H9 (cell line): Measurements from ENCODE around the gene ARHGEF12. TPM values are rescaled to one million over a fixed set of nuclear protein-coding genes. Genes with fewer than 3 reads are reported as not detected.

ENCODE experiments used
- DNase-seq: peaks from one replicate; pipeline ENCODE4 v3.0.0-alpha.2; 2017
- H2AFZ ChIP-seq: one replicate; pipeline ENCODE4 v1.6.1; 2013; ENCODE audit warnings: mild to moderate bottlenecking, low read length, control low read depth, moderate library complexity
- H2AK5ac ChIP-seq: 2 replicates; pipeline ENCODE4 v1.6.1; 2013; ENCODE audit warnings: low read length, control low read depth, mixed read lengths; ENCODE audit not compliant: insufficient read length
- H2BK120ac ChIP-seq: one replicate; pipeline ENCODE4 v1.6.1; 2013; ENCODE audit warnings: low read depth, mild to moderate bottlenecking, low read length, control low read depth, inconsistent platforms; ENCODE audit not compliant: poor library complexity, severe bottlenecking
- H2BK12ac ChIP-seq: 2 replicates; pipeline ENCODE4 v1.6.1; 2013; ENCODE audit warnings: low read length, control low read depth, mixed read lengths, low read depth; ENCODE audit not compliant: insufficient read length
- H2BK15ac ChIP-seq: 2 replicates; pipeline ENCODE4 v1.6.1; 2013; ENCODE audit warnings: low read depth, low read length, control low read depth
- H2BK20ac ChIP-seq: one replicate; pipeline ENCODE4 v1.6.1; 2013; ENCODE audit warnings: low read depth, mild to moderate bottlenecking, low read length, control low read depth, inconsistent platforms; ENCODE audit not compliant: poor library complexity, severe bottlenecking
- H2BK5ac ChIP-seq: 2 replicates; pipeline ENCODE4 v1.6.1; 2013; ENCODE audit warnings: low read length, control low read depth, mixed read lengths; ENCODE audit not compliant: insufficient read length
- H3K14ac ChIP-seq: 2 replicates; pipeline ENCODE4 v1.6.1; 2013; ENCODE audit warnings: low read length, control low read depth; ENCODE audit not compliant: insufficient read depth
- H3K18ac ChIP-seq: 2 replicates; pipeline ENCODE4 v1.6.1; 2013; ENCODE audit warnings: low read depth, mild to moderate bottlenecking, mixed read lengths, low read length, control low read depth; ENCODE audit not compliant: insufficient read length
- H3K23ac ChIP-seq: 2 replicates; pipeline ENCODE4 v1.6.1; 2013; ENCODE audit warnings: low read length, control low read depth, mixed read lengths, low read depth; ENCODE audit not compliant: insufficient read length
- H3K23me2 ChIP-seq: 2 replicates; pipeline ENCODE4 v1.6.1; 2013; ENCODE audit warnings: low read depth, mild to moderate bottlenecking, mixed read lengths, low read length, control low read depth; ENCODE audit not compliant: insufficient read length, poor library complexity, severe bottlenecking
- H3K27ac ChIP-seq: 2 replicates; pipeline ENCODE4 v1.5.1; 2013; ENCODE audit warnings: low read length, control low read depth, mixed read lengths, low read depth; ENCODE audit not compliant: insufficient read length
- H3K27me3 ChIP-seq: 2 replicates; pipeline ENCODE4 v1.6.1; 2013; ENCODE audit warnings: low read length, control low read depth, inconsistent platforms; ENCODE audit not compliant: insufficient read depth
- H3K4ac ChIP-seq: 2 replicates; pipeline ENCODE4 v1.6.1; 2013; ENCODE audit warnings: low read depth, mild to moderate bottlenecking, control low read depth, inconsistent platforms, low read length, moderate library complexity
- H3K4me1 ChIP-seq: 2 replicates; pipeline ENCODE4 v1.6.1; 2013; ENCODE audit warnings: low read length, control low read depth, inconsistent platforms; ENCODE audit not compliant: insufficient read depth
- H3K4me2 ChIP-seq: 2 replicates; pipeline ENCODE4 v1.6.1; 2013; ENCODE audit warnings: low read length, control low read depth, mixed read lengths; ENCODE audit not compliant: insufficient read length, insufficient read depth
- H3K56ac ChIP-seq: 2 replicates; pipeline ENCODE4 v1.6.1; 2013; ENCODE audit warnings: low read depth, mild to moderate bottlenecking, mixed read lengths, low read length, control low read depth; ENCODE audit not compliant: insufficient read length
- H3K79me1 ChIP-seq: 2 replicates; pipeline ENCODE4 v1.6.1; 2013; ENCODE audit warnings: low read depth, mild to moderate bottlenecking, moderate library complexity, low read length, control low read depth, inconsistent platforms; ENCODE audit not compliant: insufficient read depth, poor library complexity, severe bottlenecking
- H3K79me2 ChIP-seq: 2 replicates; pipeline ENCODE4 v1.6.1; 2013; ENCODE audit warnings: low read length, control low read depth, inconsistent platforms; ENCODE audit not compliant: insufficient read depth
- H3K9ac ChIP-seq: 2 replicates; pipeline ENCODE4 v1.6.1; 2013; ENCODE audit warnings: low read length, control low read depth, mixed read lengths; ENCODE audit not compliant: insufficient read length; ENCODE audit errors: extremely low read depth
- H3K9me3 ChIP-seq: one replicate; pipeline ENCODE4 v1.6.1; 2013; ENCODE audit warnings: low read depth, low read length, inconsistent platforms; ENCODE audit not compliant: control insufficient read depth
- H3T11ph ChIP-seq: one replicate; pipeline ENCODE4 v1.6.1; 2013; ENCODE audit warnings: mild to moderate bottlenecking, low read length, control low read depth, inconsistent platforms
- H4K20me1 ChIP-seq: one replicate; pipeline ENCODE4 v1.6.1; 2013; ENCODE audit not compliant: control insufficient read depth, insufficient read length, insufficient read depth
- H4K5ac ChIP-seq: 2 replicates; pipeline ENCODE4 v1.6.1; 2013; ENCODE audit warnings: low read depth, mild to moderate bottlenecking, mixed read lengths, low read length, control low read depth; ENCODE audit not compliant: insufficient read length
- H4K8ac ChIP-seq: replicated peaks from 2 replicates; pipeline ENCODE4 v1.6.1; 2013; ENCODE audit warnings: low read length, control low read depth, mixed read lengths, low read depth; ENCODE audit not compliant: insufficient read length
- H4K91ac ChIP-seq: 2 replicates; pipeline ENCODE4 v1.6.1; 2013; ENCODE audit warnings: low read depth, mild to moderate bottlenecking, moderate library complexity, mixed read lengths, low read length, control low read depth; ENCODE audit not compliant: insufficient read length
- H3K27ac Mint-ChIP-seq, 3 experiments: 2 replicates in 2 of 3; 3 replicates in 1 of 3; pipeline ENCODE4 v1.8.0; 2020 to 2021; ENCODE audit warnings: mixed read lengths in 3 of 3, mild to moderate bottlenecking in 1 of 3, moderate library complexity in 1 of 3
- H3K27me3 Mint-ChIP-seq: 2 replicates; pipeline ENCODE4 v1.8.0; 2021; ENCODE audit warnings: low read depth, mild to moderate bottlenecking, moderate library complexity, mixed read lengths
- H3K36me3 Mint-ChIP-seq, 3 experiments: 2 replicates in 2 of 3; 3 replicates in 1 of 3; pipeline ENCODE4 v1.8.0; 2020 to 2021; ENCODE audit warnings: low read depth in 3 of 3, mixed read lengths in 3 of 3; ENCODE audit not compliant: insufficient read depth in 1 of 3
- H3K4me1 Mint-ChIP-seq, 2 experiments: 2 replicates each; pipeline ENCODE4 v1.8.0; 2020; ENCODE audit warnings: mixed read lengths in 2 of 2
- H3K4me3 Mint-ChIP-seq, 2 experiments: 2 replicates in 1 of 2; 3 replicates in 1 of 2; pipeline ENCODE4 v1.8.0; 2020 to 2021; ENCODE audit warnings: mild to moderate bottlenecking in 2 of 2, mixed read lengths in 2 of 2, moderate library complexity in 1 of 2
- H3K9me3 Mint-ChIP-seq, 2 experiments: 2 replicates in 1 of 2; 3 replicates in 1 of 2; pipeline ENCODE4 v1.8.0; 2020; ENCODE audit warnings: mild to moderate bottlenecking in 2 of 2, mixed read lengths in 2 of 2, moderate library complexity in 1 of 2
- WGBS: extraction: QIAGEN DNeasy Blood & Tissue Kit; methylation state at CpG from one replicate; pipeline ENCODE4 v1.1.7; 2013; ENCODE audit warnings: missing lambda C conversion rate, low lambda C conversion rate, mixed read lengths; ENCODE audit not compliant: insufficient read length; ENCODE audit errors: extremely low coverage; 5-methylcytosine and 5-hydroxymethylcytosine counted together
- total RNA-seq: library from RNA; stranded (reverse); gene quantifications from 2 replicates; pipeline ENCODE4 v1.2.1, GENCODE V29; 2021
- TF ChIP-seq, protein P1 (sequence below): fragments of 200-600 bp; sonication (generic); conservative IDR thresholded peaks from 3 replicates; pipeline ENCODE4 v1.8.0; 2021; ENCODE audit warnings: antibody characterized with exemption, mild to moderate bottlenecking

ARHGEF12 gene
- total RNA-seq, 1 experiment from 2014 or later, result 27.0 TPM

DNA sequence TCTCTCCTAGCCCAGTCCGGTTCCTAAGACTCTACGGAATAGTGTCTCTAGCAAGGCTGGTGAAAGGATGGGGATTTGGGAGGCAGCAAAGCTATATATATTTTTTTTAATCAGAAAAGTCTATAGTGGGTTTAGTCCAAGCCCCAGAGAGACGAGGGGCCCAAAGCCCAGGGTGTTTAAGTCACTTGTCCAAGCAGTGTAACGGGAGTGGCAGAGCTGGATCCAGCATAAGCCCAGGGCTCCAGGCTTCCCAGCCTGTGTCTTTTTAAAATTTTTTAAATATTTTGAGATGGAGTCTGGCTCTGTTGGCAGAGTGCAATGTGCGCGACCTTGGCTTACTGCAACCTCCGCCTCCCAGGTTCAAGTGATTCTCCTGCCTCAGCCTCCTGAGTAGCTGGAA lies 182.1 kb downstream of the ARHGEF12 start:
- Histone ChIP-seq H3K79me2 (no peaks in the 10 kb centered on the region), H2BK12ac (no peak overlapping the region), H3K27ac (no peak overlapping the region), H4K91ac (no peak overlapping the region), H2BK120ac (no peak overlapping the region), H3K56ac (no peak overlapping the region), H3K4me2 (no peak overlapping the region), H3K27me3 (no peaks in the 10 kb centered on the region), H2BK15ac (no peak overlapping the region), H3K4me1 (peaks cover 5% of the 10 kb centered on the region; the same call in 1 of the 2 replicates), H4K8ac (no peak overlapping the region), H3K18ac (no peak overlapping the region), H3K79me1 (no peaks in the 10 kb centered on the region), H2BK5ac (no peak overlapping the region), H3K9ac (no peak overlapping the region), H3K14ac (no peak overlapping the region), H2BK20ac (no peak overlapping the region), H3K4ac (no peak overlapping the region), H2AFZ (no peak overlapping the region), H2AK5ac (no peak overlapping the region), H3K9me3 (no peaks in the 10 kb centered on the region), H3K23ac (no peak overlapping the region), H4K20me1 (no peaks in the 10 kb centered on the region), H3T11ph (no peak overlapping the region), H4K5ac (no peak overlapping the region), H3K23me2 (no peaks in the 10 kb centered on the region)
- no peak for DNase-seq
- no CpG with 5 or more reads among the region's 7 CpGs for WGBS
- Mint-ChIP-seq H3K4me3 (no peak overlapping the region), H3K9me3 (no peaks in the 10 kb centered on the region), H3K27me3 (peaks cover 37% of the 10 kb centered on the region), H3K27ac (no peak overlapping the region), H3K36me3 (no peaks in the 10 kb centered on the region), H3K4me1 (peaks cover 32 to 33% of the 10 kb centered on the region in 2 experiments)
- TF ChIP-seq, protein P1, sequence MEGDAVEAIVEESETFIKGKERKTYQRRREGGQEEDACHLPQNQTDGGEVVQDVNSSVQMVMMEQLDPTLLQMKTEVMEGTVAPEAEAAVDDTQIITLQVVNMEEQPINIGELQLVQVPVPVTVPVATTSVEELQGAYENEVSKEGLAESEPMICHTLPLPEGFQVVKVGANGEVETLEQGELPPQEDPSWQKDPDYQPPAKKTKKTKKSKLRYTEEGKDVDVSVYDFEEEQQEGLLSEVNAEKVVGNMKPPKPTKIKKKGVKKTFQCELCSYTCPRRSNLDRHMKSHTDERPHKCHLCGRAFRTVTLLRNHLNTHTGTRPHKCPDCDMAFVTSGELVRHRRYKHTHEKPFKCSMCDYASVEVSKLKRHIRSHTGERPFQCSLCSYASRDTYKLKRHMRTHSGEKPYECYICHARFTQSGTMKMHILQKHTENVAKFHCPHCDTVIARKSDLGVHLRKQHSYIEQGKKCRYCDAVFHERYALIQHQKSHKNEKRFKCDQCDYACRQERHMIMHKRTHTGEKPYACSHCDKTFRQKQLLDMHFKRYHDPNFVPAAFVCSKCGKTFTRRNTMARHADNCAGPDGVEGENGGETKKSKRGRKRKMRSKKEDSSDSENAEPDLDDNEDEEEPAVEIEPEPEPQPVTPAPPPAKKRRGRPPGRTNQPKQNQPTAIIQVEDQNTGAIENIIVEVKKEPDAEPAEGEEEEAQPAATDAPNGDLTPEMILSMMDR, result no peak
